Measurements from ENCODE around the gene SYNGR4.
"Not testable (repeated sequence)": the region's sequence is repeated elsewhere in the genome, so short reads cannot be mapped to it uniquely, and the experiment has no call there.

SYNGR4 gene

GRCh38 chr19:48371367-48371766, 7.2 kb downstream of the SYNGR4 start:
- no peaks in the 10 kb centered on the region for H3K9me3 Mint-ChIP-seq
- H3K4me3 Mint-ChIP-seq, result no peak overlapping the region
- peaks cover 30% of the 10 kb centered on the region for H3K27me3 Mint-ChIP-seq
- no peak for DNase-seq
- H3K27ac Mint-ChIP-seq, result no peak overlapping the region
- no peaks in the 10 kb centered on the region for H3K4me1 Mint-ChIP-seq
- H3K36me3 Mint-ChIP-seq, result no peaks in the 10 kb centered on the region
- CTCF ChIA-PET, result interaction anchor here (0.8 kb wide), 1 partner anchor 62 kb away, joined by 3 read pairs; no protein-coding TSS in a partner anchor

GRCh38 chr19:48371771-48372170, 7.6 kb downstream of the SYNGR4 start:
- H3K4me1 Mint-ChIP-seq, H3K4me3 Mint-ChIP-seq, H3K27ac Mint-ChIP-seq, H3K36me3 Mint-ChIP-seq, DNase-seq, H3K9me3 Mint-ChIP-seq: not testable (repeated sequence)
- peaks cover 30% of the 10 kb centered on the region for H3K27me3 Mint-ChIP-seq
- CTCF ChIA-PET, result interaction anchor here (0.8 kb wide), 1 partner anchor 63 kb away, joined by 3 read pairs; no protein-coding TSS in a partner anchor

DNA sequence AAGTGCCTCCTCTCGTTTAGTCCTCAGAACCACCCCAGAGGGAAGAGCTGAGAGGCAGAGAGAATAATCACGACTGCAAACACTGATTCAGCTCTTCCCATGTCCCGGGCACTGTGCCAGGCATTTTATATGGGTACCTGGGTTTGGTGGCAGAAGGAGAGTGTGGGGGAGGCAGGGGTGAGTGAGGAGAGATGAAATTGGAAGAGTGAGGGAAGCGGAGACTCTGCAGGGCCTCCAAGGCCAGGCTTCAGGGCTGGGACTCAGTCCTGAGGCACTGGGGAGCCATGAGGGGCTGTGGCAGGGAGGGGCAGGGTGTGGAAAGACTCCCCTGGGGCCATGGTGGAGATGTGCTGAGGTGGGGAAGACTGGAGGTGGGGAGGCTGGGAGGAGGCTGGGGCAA, 8.7 kb downstream of the SYNGR4 start:
- no peak for DNase-seq
- no peaks in the 10 kb centered on the region for H3K36me3 Mint-ChIP-seq
- H3K27ac Mint-ChIP-seq, result no peak overlapping the region
- H3K4me3 Mint-ChIP-seq, result no peak overlapping the region
- H3K9me3 Mint-ChIP-seq, result no peaks in the 10 kb centered on the region
- CTCF ChIA-PET, result no interaction called here
- peaks cover 30% of the 10 kb centered on the region for H3K27me3 Mint-ChIP-seq
- no peaks in the 10 kb centered on the region for H3K4me1 Mint-ChIP-seq

GRCh38 chr19:48373567-48373966, 9.4 kb downstream of the SYNGR4 start:
- no peak for DNase-seq
- Mint-ChIP-seq H3K27ac (peak overlapping the region; percentile 42), H3K4me3 (no peak overlapping the region), H3K27me3 (peaks cover 30% of the 10 kb centered on the region), H3K4me1 (no peaks in the 10 kb centered on the region), H3K9me3 (no peaks in the 10 kb centered on the region), H3K36me3 (no peaks in the 10 kb centered on the region)
- CTCF ChIA-PET, result no interaction called here

- DNase-seq, result no peak
- Mint-ChIP-seq H3K27ac (peak overlapping the region; percentile 69), H3K4me1 (peaks cover 2% of the 10 kb centered on the region), H3K36me3 (peaks cover 14% of the 10 kb centered on the region), H3K9me3 (no peaks in the 10 kb centered on the region), H3K4me3 (no peak overlapping the region), H3K27me3 (peaks cover 7% of the 10 kb centered on the region)
- CTCF ChIA-PET, result interaction anchor here (1.0 kb wide), 1 partner anchor 13 kb away, joined by 3 read pairs; the partner anchor contains the start of gene KDELR1
These were observed 14.0 kb downstream of the SYNGR4 start for GRCh38 chr19:48378194-48378570.

DNA sequence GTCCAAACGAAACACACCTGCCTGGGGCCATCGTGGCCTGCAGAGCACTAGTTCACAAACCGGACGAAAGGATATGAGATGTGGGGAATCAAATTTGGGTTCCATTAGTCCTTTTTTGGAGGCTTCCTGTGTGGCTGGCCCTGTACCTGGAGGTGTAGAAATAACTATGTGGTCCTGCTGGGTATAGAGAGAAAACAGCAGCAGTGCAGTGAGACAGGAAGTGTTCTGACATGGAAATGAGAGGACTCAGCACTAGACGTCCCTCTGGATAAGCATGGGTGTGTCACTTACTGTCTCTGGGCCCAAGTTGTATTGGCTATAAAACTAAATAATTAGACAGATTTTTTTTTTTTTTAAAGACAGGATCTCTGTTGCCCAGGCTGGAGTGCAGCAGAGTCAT, 14.9 kb downstream of the SYNGR4 start:
- H3K4me1 Mint-ChIP-seq, result peaks cover 2% of the 10 kb centered on the region
- H3K27me3 Mint-ChIP-seq, result no peaks in the 10 kb centered on the region
- CTCF ChIA-PET, result interaction anchor here (0.6 kb wide), 1 partner anchor 207 kb away, joined by 3 read pairs; no protein-coding TSS in a partner anchor
- no peak overlapping the region for H3K27ac Mint-ChIP-seq
- H3K4me3 Mint-ChIP-seq, result no peak overlapping the region
- peaks cover 18% of the 10 kb centered on the region for H3K36me3 Mint-ChIP-seq
- H3K9me3 Mint-ChIP-seq, result no peaks in the 10 kb centered on the region
- DNase-seq, result no peak

GRCh38 chr19:48381178-48381950, 17.2 kb downstream of the SYNGR4 start:
- CTCF ChIA-PET, result no interaction called here
- no peaks in the 10 kb centered on the region for H3K27me3 Mint-ChIP-seq

DNA sequence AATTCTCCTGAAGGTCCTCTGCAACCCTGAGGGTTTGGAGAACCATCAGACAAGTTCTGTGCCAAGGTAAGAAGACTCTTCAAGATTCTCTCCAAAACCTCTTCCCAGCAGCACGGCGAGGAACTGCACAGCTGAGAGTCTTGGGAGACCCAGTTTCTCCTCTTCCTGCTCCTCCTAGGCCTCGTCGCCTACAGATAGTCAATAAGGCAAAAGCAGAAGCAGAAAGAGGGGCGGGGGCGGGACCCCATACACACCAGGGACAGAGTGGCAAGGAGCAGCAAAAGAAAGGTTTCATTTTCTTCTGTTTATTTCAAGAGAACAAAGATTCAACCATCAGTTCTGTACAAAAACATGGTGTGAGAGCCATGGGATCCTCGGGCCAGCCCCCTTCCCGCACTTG, 18.1 kb downstream of the SYNGR4 start:
- DNase-seq, result no peak
- Mint-ChIP-seq H3K36me3 (peaks cover 33% of the 10 kb centered on the region), H3K4me3 (no peak overlapping the region), H3K27me3 (no peaks in the 10 kb centered on the region), H3K27ac (no peak overlapping the region), H3K9me3 (no peaks in the 10 kb centered on the region), H3K4me1 (peaks cover 2% of the 10 kb centered on the region)
- CTCF ChIA-PET, result no interaction called here

More at GRCh38 chr19:48381178-48381950, 17.2 kb downstream of the SYNGR4 start:
- no peak overlapping the region for H3K4me3 Mint-ChIP-seq
- DNase-seq, result no peak
- no peaks in the 10 kb centered on the region for H3K9me3 Mint-ChIP-seq
- H3K27ac Mint-ChIP-seq, result peak overlapping the region; percentile 11
- H3K36me3 Mint-ChIP-seq, result peaks cover 31% of the 10 kb centered on the region
- peaks cover 2% of the 10 kb centered on the region for H3K4me1 Mint-ChIP-seq

DNA sequence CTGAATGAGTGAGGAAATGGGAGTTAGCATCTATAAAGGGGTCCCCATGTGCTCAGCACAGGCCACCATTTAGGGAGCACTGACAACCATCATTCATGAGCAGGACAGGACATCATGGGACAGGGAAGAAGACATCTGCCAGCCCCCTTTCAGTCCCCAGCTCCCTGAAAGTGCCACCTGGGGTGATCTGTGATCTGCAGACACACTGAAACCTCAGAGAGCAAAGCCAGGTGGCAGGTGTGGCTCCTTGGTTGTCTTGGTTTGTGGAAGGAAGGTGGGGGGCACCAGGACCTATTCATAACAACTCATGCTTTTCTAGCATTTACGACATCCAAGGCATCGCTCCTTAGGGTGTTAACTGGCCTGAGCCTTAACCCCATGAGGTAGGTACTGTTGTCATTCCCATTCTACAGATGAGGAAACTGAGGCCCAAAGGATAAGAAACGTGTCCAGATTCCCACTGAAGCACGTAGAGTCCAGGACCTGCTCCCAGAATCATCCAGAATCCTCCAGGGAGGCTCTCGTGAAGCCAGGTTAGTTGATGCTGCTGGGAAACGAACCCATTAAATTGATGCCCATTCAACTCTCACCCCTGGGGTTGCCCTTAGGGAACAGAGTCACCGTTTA, 21.4 kb downstream of the SYNGR4 start:
- peaks cover 13% of the 10 kb centered on the region for H3K4me1 Mint-ChIP-seq
- CTCF ChIA-PET, result no interaction called here
- no peaks in the 10 kb centered on the region for H3K9me3 Mint-ChIP-seq
- DNase-seq, result no peak
- H3K4me3 Mint-ChIP-seq, result no peak overlapping the region
- peaks cover 44% of the 10 kb centered on the region for H3K36me3 Mint-ChIP-seq
- H3K27ac Mint-ChIP-seq, result no peak overlapping the region
- no peaks in the 10 kb centered on the region for H3K27me3 Mint-ChIP-seq

GRCh38 chr19:48386981-48387380, 22.8 kb downstream of the SYNGR4 start:
- CTCF ChIA-PET, result no interaction called here
- H3K36me3 Mint-ChIP-seq, result peaks cover 38% of the 10 kb centered on the region

DNA sequence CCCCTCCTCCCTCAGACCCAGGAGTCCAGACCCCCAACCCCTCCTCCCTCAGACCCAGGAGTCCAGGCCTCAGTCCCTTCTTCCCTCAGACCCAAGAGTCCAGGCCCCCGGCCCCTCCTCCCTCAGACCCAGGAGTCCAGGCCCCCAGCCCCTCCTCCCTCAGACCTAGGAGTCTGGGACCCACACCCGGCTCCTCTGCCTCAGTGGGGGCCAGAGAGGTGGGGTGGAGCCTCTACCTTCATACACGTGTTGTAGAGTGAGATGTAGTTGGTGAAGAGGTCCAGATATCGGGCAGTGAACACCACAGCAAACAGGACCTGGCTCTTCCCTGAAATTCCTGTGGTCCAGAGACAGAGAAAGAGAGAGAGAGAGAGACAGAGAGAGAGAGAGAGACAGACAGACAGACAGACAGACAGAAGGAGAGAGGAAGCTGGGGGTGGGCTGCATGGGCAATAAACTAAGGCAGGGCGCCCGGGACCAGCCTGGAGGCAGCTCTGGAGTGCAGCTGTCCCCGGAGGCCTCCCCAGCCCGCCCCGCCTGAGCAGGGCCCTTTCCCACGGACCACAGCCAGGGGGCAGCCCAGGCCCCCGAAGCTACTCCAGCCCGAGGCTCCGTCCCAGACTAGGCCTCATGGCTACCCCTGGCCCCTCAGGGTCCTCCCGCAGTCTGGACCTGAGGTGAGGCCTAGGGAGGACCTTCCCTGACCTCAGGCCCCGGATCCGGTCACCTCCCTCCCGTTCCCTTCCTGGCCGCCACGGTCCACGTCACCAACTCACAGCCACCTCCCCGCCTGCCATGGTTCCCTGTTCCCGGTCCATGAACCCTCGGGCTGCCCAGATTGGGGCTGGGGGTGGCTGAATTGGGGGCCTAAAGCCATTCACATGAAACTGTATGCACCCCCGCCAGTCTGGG, 26.3 kb downstream of the SYNGR4 start:
- Mint-ChIP-seq H3K27ac (peak overlapping the region; percentile 89), H3K9me3 (no peaks in the 10 kb centered on the region), H3K4me1 (peaks cover 27% of the 10 kb centered on the region), H3K4me3 (peak overlapping the region; percentile 95), H3K27me3 (peaks cover 46% of the 10 kb centered on the region), H3K36me3 (peaks cover 17% of the 10 kb centered on the region)
- peak; percentile 76 for DNase-seq
- CTCF ChIA-PET, result interaction anchor here (0.6 to 2.2 kb wide), 17 partner anchors 11 to 199 kb away, joined by 3 to 26 read pairs (median 4); partner anchors contain the start of genes SYNGR4 and TMEM143

More at GRCh38 chr19:48386981-48387380, 22.8 kb downstream of the SYNGR4 start:
- Mint-ChIP-seq H3K27me3 (peaks cover 11% of the 10 kb centered on the region), H3K4me3 (no peak overlapping the region), H3K4me1 (peaks cover 16% of the 10 kb centered on the region), H3K27ac (no peak overlapping the region), H3K9me3 (no peaks in the 10 kb centered on the region)
- DNase-seq, result no peak

- CTCF ChIA-PET, result interaction anchor here (0.7 to 2.2 kb wide), 20 partner anchors 8 to 192 kb away, joined by 3 to 26 read pairs (median 4); partner anchors contain the start of genes SYNGR4 and TMEM143
- Mint-ChIP-seq H3K4me1 (peaks cover 32% of the 10 kb centered on the region), H3K9me3 (no peaks in the 10 kb centered on the region), H3K27ac (peak within 1 kb of the TSS; percentile 89), H3K27me3 (peaks cover 55% of the 10 kb centered on the region), H3K4me3 (peak within 1 kb of the TSS; percentile 95), H3K36me3 (peaks cover 14% of the 10 kb centered on the region)
- DNase-seq, result peak; percentile 78
These were observed 27.2 kb downstream of the SYNGR4 start, which contains the start of gene KDELR1 for GRCh38 chr19:48391100-48392005. Gene KDELR1 (minus strand): TSS chr19:48391551. CDS start chr19:48391358, 193 bp downstream.

- Mint-ChIP-seq H3K27me3 (peaks cover 61% of the 10 kb centered on the region), H3K4me1 (peaks cover 32% of the 10 kb centered on the region), H3K4me3 (peak overlapping the region; percentile 95), H3K36me3 (peaks cover 13% of the 10 kb centered on the region)
- not testable (repeated sequence) for H3K27ac Mint-ChIP-seq, H3K9me3 Mint-ChIP-seq, DNase-seq
- CTCF ChIA-PET, result interaction anchor here (0.7 to 2.2 kb wide), 14 partner anchors 8 to 192 kb away, joined by 3 to 26 read pairs (median 8); partner anchors contain the start of genes SYNGR4 and TMEM143
These were observed 27.8 kb downstream of the SYNGR4 start for GRCh38 chr19:48392006-48392344.

Data from activated naive CD4-positive, alpha-beta T cell treated with anti-CD3 and anti-CD28 coated beads, Interleukin-2, amount 10 ng/mL, durations not matched to agents 7 days and 5 days (primary cell).